ENCODE data around the gene MAST1. TPM values are rescaled to one million over a fixed set of nuclear protein-coding genes. Genes with fewer than 3 reads are reported as not detected.

MAST1 gene
- total and polyA plus RNA-seq, 2 donors from 2014 or later: 0.35 to 0.39 TPM

DNA sequence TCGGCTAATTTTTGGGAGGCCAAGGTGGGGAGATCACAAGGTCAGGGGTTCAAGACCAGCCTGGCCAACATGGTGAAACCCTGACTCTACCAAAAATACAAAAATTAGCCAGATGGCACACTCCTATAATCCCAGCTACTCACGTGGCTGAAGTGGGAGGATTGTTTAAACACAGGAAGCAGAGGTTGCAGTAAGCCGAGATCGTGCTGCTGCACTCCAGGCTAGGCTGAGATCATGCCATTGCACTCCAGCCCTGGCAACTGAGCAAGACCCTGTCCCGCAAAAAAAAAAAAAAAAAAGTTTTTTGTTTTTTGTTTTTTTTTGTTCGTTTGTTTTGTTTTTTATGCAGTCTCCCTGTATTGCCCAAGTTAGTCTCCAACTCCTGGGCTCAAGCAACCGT is 21.2 kb downstream of the MAST1 start:
- TF ChIP-seq, protein P1, sequence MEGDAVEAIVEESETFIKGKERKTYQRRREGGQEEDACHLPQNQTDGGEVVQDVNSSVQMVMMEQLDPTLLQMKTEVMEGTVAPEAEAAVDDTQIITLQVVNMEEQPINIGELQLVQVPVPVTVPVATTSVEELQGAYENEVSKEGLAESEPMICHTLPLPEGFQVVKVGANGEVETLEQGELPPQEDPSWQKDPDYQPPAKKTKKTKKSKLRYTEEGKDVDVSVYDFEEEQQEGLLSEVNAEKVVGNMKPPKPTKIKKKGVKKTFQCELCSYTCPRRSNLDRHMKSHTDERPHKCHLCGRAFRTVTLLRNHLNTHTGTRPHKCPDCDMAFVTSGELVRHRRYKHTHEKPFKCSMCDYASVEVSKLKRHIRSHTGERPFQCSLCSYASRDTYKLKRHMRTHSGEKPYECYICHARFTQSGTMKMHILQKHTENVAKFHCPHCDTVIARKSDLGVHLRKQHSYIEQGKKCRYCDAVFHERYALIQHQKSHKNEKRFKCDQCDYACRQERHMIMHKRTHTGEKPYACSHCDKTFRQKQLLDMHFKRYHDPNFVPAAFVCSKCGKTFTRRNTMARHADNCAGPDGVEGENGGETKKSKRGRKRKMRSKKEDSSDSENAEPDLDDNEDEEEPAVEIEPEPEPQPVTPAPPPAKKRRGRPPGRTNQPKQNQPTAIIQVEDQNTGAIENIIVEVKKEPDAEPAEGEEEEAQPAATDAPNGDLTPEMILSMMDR (IDR thresholded peaks at IDR 0.05; ENCODE audit: borderline replicate concordance, extremely low read depth, insufficient read depth): no peak
- Histone ChIP-seq H3K27me3 (ENCODE audit: control insufficient read depth, insufficient read depth, low read length) (no peaks in the 10 kb centered on the region), H3K27ac (ENCODE audit: low read depth in 2 of 2, low read length in 2 of 2) (no peak overlapping the region), H3K4me1 (ENCODE audit: control insufficient read depth in 2 of 3, insufficient read depth in 2 of 3, low read depth in 1 of 3, low read length in 3 of 3) (no peaks in the 10 kb centered on the region), H3K4me3 (ENCODE audit: low read length in 3 of 3) (no peak overlapping the region), H3K9ac (ENCODE audit: low read length in 3 of 3) (no peak overlapping the region), H3K9me3 (ENCODE audit: control insufficient read depth in 2 of 3, insufficient read depth in 1 of 3, low read length in 3 of 3) (no peaks in the 10 kb centered on the region), H3K36me3 (ENCODE audit: control insufficient read depth in 2 of 3, insufficient read depth in 3 of 3, low read length in 3 of 3) (no peaks in the 10 kb centered on the region)
- intact Hi-C loops (cut with DNase I): no loop called here
- FAIRE-seq: no peak
- no peak for DNase-seq

DNA sequence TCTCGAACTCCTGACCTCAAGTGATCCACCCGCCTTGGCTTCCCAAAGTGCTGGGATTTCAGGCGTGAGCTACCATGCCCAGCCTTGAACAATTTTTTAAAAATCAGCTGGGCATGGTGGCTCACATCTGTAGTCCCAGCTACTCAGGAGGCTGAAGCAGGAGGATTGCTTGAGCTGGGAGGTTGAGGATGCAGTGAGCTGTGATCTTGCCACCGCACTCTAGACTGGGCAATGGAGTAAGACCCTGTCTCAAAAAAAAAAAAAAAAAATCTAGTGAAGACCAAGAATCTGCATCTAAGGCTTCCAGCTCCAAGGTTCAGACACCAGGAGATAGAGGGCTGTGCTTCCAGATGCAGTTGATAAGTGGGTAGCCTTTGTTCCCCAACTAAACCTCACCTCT is 25.8 kb downstream of the MAST1 start:
- no peaks in the 10 kb centered on the region for H3K9me3 ChIP-seq (ENCODE audit: control insufficient read depth in 2 of 3, insufficient read depth in 1 of 3, low read length in 3 of 3)
- FAIRE-seq (no peak), DNase-seq (peak in 1 of 5 donors; percentile 6)
- no peak overlapping the region for H3K9ac ChIP-seq (ENCODE audit: low read length in 3 of 3)
- H3K27ac ChIP-seq (ENCODE audit: low read depth in 2 of 2, low read length in 2 of 2): no peak overlapping the region
- TF ChIP-seq, protein P1 (IDR thresholded peaks at IDR 0.05; ENCODE audit: borderline replicate concordance, extremely low read depth, insufficient read depth): no peak
- peaks cover 0 to 4% (median 0%) of the 10 kb centered on the region in 3 donors for H3K4me1 ChIP-seq (ENCODE audit: control insufficient read depth in 2 of 3, insufficient read depth in 2 of 3, low read depth in 1 of 3, low read length in 3 of 3)
- no peaks in the 10 kb centered on the region for H3K36me3 ChIP-seq (ENCODE audit: control insufficient read depth in 2 of 3, insufficient read depth in 3 of 3, low read length in 3 of 3)
- intact Hi-C loops (cut with DNase I): no loop called here
- no peak overlapping the region for H3K4me3 ChIP-seq (ENCODE audit: low read length in 3 of 3)
- no peaks in the 10 kb centered on the region for H3K27me3 ChIP-seq (ENCODE audit: control insufficient read depth, insufficient read depth, low read length)

DNA sequence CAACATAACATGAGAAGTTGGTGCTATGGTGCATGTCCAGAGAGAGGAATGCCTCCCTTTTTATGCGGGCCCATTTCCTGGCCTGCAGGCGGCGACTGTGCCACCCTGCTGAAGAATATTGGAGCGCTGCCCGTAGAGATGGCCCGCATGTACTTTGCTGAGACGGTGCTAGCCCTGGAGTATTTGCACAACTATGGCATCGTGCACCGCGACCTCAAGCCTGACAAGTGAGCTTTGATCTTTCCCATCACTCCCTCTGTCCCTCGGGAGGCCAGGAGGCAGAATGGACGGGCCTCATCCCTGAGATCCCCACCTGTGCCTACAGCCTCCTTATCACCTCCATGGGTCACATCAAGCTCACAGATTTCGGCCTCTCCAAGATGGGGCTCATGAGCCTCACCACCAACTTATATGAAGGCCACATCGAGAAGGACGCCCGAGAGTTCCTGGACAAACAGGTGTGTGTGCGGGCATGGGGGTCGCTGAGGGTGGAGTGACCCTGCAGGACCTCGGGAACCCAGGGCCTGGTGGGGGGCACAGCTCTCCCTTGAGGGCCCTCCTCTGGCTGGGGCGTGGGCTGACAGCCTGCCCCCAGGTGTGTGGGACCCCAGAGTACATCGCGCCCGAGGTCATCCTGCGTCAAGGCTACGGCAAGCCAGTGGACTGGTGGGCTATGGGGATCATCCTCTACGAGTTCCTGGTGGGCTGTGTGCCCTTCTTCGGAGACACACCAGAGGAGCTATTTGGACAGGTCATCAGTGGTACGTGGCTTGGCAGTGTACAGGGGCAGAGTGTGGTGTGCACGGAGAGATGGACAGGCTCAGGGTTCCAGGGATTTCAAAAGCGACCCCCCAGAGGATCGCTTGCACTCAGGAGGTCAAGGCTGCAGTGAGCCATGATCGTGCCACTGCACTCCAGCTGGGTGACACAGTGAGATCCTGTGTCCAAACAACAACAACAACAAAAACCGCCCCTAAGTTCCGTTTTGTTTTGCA is 26.7 kb downstream of the MAST1 start:
- intact Hi-C loops (cut with DNase I): no loop called here
- Histone ChIP-seq H3K4me1 (ENCODE audit: control insufficient read depth in 2 of 3, insufficient read depth in 2 of 3, low read depth in 1 of 3, low read length in 3 of 3) (peaks cover 0 to 4% (median 0%) of the 10 kb centered on the region in 3 donors), H3K9me3 (ENCODE audit: control insufficient read depth in 2 of 3, insufficient read depth in 1 of 3, low read length in 3 of 3) (no peaks in the 10 kb centered on the region), H3K27ac (ENCODE audit: low read depth in 2 of 2, low read length in 2 of 2) (no peak overlapping the region), H3K9ac (ENCODE audit: low read length in 3 of 3) (no peak overlapping the region), H3K27me3 (ENCODE audit: control insufficient read depth, insufficient read depth, low read length) (no peaks in the 10 kb centered on the region), H3K36me3 (ENCODE audit: control insufficient read depth in 2 of 3, insufficient read depth in 3 of 3, low read length in 3 of 3) (no peaks in the 10 kb centered on the region), H3K4me3 (ENCODE audit: low read length in 3 of 3) (no peak overlapping the region)
- TF ChIP-seq, protein P1 (IDR thresholded peaks at IDR 0.05; ENCODE audit: borderline replicate concordance, extremely low read depth, insufficient read depth): no peak
- DNase-seq (peak in 1 of 5 donors; percentile 68), FAIRE-seq (no peak)
